Adipocyte (in vitro differentiated cells): Measurements from ENCODE around the gene IQGAP1.
"Not testable (repeated sequence)": the region's sequence is repeated elsewhere in the genome, so short reads cannot be mapped to it uniquely, and the experiment has no call there.

Experiments used
- DNase-seq: peaks from one replicate; pipeline ENCODE4 v3.0.0-alpha.2; 2015; ENCODE audit warnings: low read depth
- H3K27me3 ChIP-seq: replicated peaks from 2 replicates; pipeline ENCODE4 v1.7.0; 2013; ENCODE audit warnings: mild to moderate bottlenecking, low read length, moderate library complexity; ENCODE audit not compliant: control insufficient read depth, insufficient read depth
- H3K36me3 ChIP-seq: 2 replicates; pipeline ENCODE4 v1.7.0; 2013; ENCODE audit warnings: low read length, mild to moderate bottlenecking, moderate library complexity; ENCODE audit not compliant: control insufficient read depth, insufficient read depth, severe bottlenecking
- H3K4me1 ChIP-seq: 2 replicates; pipeline ENCODE4 v1.7.0; 2013; ENCODE audit warnings: mild to moderate bottlenecking, low read length, moderate library complexity; ENCODE audit not compliant: control insufficient read depth, insufficient read depth
- H3K4me3 ChIP-seq: 2 replicates; pipeline ENCODE4 v1.7.0; 2013; ENCODE audit warnings: mild to moderate bottlenecking, low read length, moderate library complexity
- H3K9ac ChIP-seq: 2 replicates; pipeline ENCODE4 v1.7.0; 2013; ENCODE audit warnings: mild to moderate bottlenecking, low read length, moderate library complexity
- H3K9me3 ChIP-seq: 2 replicates; pipeline ENCODE4 v1.7.0; 2013; ENCODE audit warnings: mild to moderate bottlenecking, low read length, moderate library complexity; ENCODE audit not compliant: control insufficient read depth

Gene IQGAP1

GRCh38 chr15:90387534-90388461 lies at the start of gene IQGAP1:
TSS of gene IQGAP1 (plus strand) at chr15:90388242. CDS start at chr15:90388342, 100 bp downstream.
- H3K27me3 ChIP-seq, result no peaks in the 10 kb centered on the region
- peaks cover 21% of the 10 kb centered on the region for H3K36me3 ChIP-seq
- peak within 1 kb of the TSS; percentile 96 for H3K9ac ChIP-seq
- peaks cover 19% of the 10 kb centered on the region for H3K4me1 ChIP-seq
- DNase-seq, result peak; percentile 97
- peak within 1 kb of the TSS; percentile 97 for H3K4me3 ChIP-seq
- no peaks in the 10 kb centered on the region for H3K9me3 ChIP-seq

- Histone ChIP-seq H3K27me3 (no peaks in the 10 kb centered on the region), H3K36me3 (no peaks in the 10 kb centered on the region), H3K9ac (no peak overlapping the region), H3K4me1 (peaks cover 9% of the 10 kb centered on the region), H3K9me3 (no peaks in the 10 kb centered on the region), H3K4me3 (no peak overlapping the region)
- DNase-seq, result no peak
These were observed 49.5 kb upstream of the IQGAP1 start for GRCh38 chr15:90338532-90338931.

- Histone ChIP-seq H3K36me3 (no peaks in the 10 kb centered on the region), H3K4me1 (peaks cover 13% of the 10 kb centered on the region), H3K4me3 (no peak overlapping the region), H3K27me3 (no peaks in the 10 kb centered on the region), H3K9me3 (no peaks in the 10 kb centered on the region), H3K9ac (no peak overlapping the region)
- DNase-seq, result no peak
These were observed 47.7 kb upstream of the IQGAP1 start for GRCh38 chr15:90340345-90340744.

GRCh38 chr15:90343302-90343790 lies 44.7 kb upstream of the IQGAP1 start:
- Histone ChIP-seq H3K36me3 (no peaks in the 10 kb centered on the region), H3K4me1 (peaks cover 13% of the 10 kb centered on the region), H3K27me3 (no peaks in the 10 kb centered on the region), H3K4me3 (no peak overlapping the region), H3K9me3 (no peaks in the 10 kb centered on the region), H3K9ac (no peak overlapping the region)
- DNase-seq, result no peak

GRCh38 chr15:90344662-90345061 lies 43.4 kb upstream of the IQGAP1 start:
- H3K36me3 ChIP-seq, result no peaks in the 10 kb centered on the region
- no peak overlapping the region for H3K9ac ChIP-seq
- H3K27me3 ChIP-seq, result no peaks in the 10 kb centered on the region
- no peak overlapping the region for H3K4me3 ChIP-seq
- no peak for DNase-seq
- H3K9me3 ChIP-seq, result no peaks in the 10 kb centered on the region
- peaks cover 13% of the 10 kb centered on the region for H3K4me1 ChIP-seq

- Histone ChIP-seq H3K36me3 (no peaks in the 10 kb centered on the region), H3K4me3 (no peak overlapping the region), H3K9ac (no peak overlapping the region), H3K4me1 (peaks cover 13% of the 10 kb centered on the region), H3K9me3 (no peaks in the 10 kb centered on the region), H3K27me3 (no peaks in the 10 kb centered on the region)
- DNase-seq, result no peak
These were observed 42.2 kb upstream of the IQGAP1 start for GRCh38 chr15:90345857-90346256.

GRCh38 chr15:90347431-90348065 lies 40.5 kb upstream of the IQGAP1 start:
- H3K36me3 ChIP-seq, H3K9ac ChIP-seq, DNase-seq, H3K27me3 ChIP-seq, H3K9me3 ChIP-seq, H3K4me3 ChIP-seq: not testable (repeated sequence)
- peaks cover 13% of the 10 kb centered on the region for H3K4me1 ChIP-seq

GRCh38 chr15:90348456-90348855 lies 39.6 kb upstream of the IQGAP1 start:
- Histone ChIP-seq H3K9ac (no peak overlapping the region), H3K36me3 (no peaks in the 10 kb centered on the region), H3K27me3 (no peaks in the 10 kb centered on the region), H3K9me3 (no peaks in the 10 kb centered on the region), H3K4me3 (no peak overlapping the region), H3K4me1 (peaks cover 5% of the 10 kb centered on the region)
- no peak for DNase-seq

GRCh38 chr15:90349072-90349471 lies 39.0 kb upstream of the IQGAP1 start:
- H3K27me3 ChIP-seq, result no peaks in the 10 kb centered on the region
- no peak overlapping the region for H3K9ac ChIP-seq
- H3K4me1 ChIP-seq, result no peaks in the 10 kb centered on the region
- H3K9me3 ChIP-seq, result no peaks in the 10 kb centered on the region
- H3K36me3 ChIP-seq, result no peaks in the 10 kb centered on the region
- DNase-seq, result no peak
- H3K4me3 ChIP-seq, result no peak overlapping the region

GRCh38 chr15:90349821-90350220 lies 38.2 kb upstream of the IQGAP1 start:
- DNase-seq, result no peak
- H3K4me3 ChIP-seq, result no peak overlapping the region
- no peak overlapping the region for H3K9ac ChIP-seq
- no peaks in the 10 kb centered on the region for H3K27me3 ChIP-seq
- no peaks in the 10 kb centered on the region for H3K9me3 ChIP-seq
- H3K36me3 ChIP-seq, result no peaks in the 10 kb centered on the region
- no peaks in the 10 kb centered on the region for H3K4me1 ChIP-seq

- no peaks in the 10 kb centered on the region for H3K4me1 ChIP-seq
- DNase-seq, result no peak
- no peaks in the 10 kb centered on the region for H3K9me3 ChIP-seq
- no peak overlapping the region for H3K9ac ChIP-seq
- no peaks in the 10 kb centered on the region for H3K36me3 ChIP-seq
- peak overlapping the region; percentile 92 for H3K4me3 ChIP-seq
- H3K27me3 ChIP-seq, result no peaks in the 10 kb centered on the region
These were observed 36.4 kb upstream of the IQGAP1 start for GRCh38 chr15:90351479-90352106.
